MCF 10A (cell line): Measurements from ENCODE around the gene STARD13. TPM values are rescaled to one million over a fixed set of nuclear protein-coding genes. Genes with fewer than 3 reads are reported as not detected.

Experiments
- BruUV-seq: library from RNA; stranded (reverse); fragments of 400-500 nt; replicated peaks from 2 replicates; lab custom pipeline; 2021; lab: Mats Ljungman, UMichigan
- CTCF ChIA-PET: fragments of 300-600 bp; sonication (Branson Sonifier 250); formaldehyde crosslinking; extraction: SDS; loops from one replicate; lab custom pipeline; 2021; ENCODE audit warnings: antibody characterized with exemption, inconsistent platforms; lab: Yijun Ruan, JAX
- POLR2A ChIA-PET: fragments of 300-600, 350-650 bp; sonication (Branson Sonifier 250); formaldehyde crosslinking; extraction: SDS; loops from one replicate; lab custom pipeline; 2020; ENCODE audit warnings: antibody characterized with exemption, inconsistent platforms; lab: Yijun Ruan, JAX
- DNase-seq: peaks from one replicate; pipeline ENCODE4 v3.0.0-alpha.2; 2018; ENCODE audit not compliant: unreplicated experiment
- H3K27ac Mint-ChIP-seq: one replicate; pipeline ENCODE4 v1.8.0; 2022; ENCODE audit warnings: mild to moderate bottlenecking, low read depth, mixed read lengths; ENCODE audit not compliant: unreplicated experiment
- H3K27me3 Mint-ChIP-seq: one replicate; pipeline ENCODE4 v1.8.0; 2022; ENCODE audit warnings: mixed read lengths; ENCODE audit not compliant: insufficient read depth, unreplicated experiment
- H3K36me3 Mint-ChIP-seq: one replicate; pipeline ENCODE4 v1.8.0; 2022; ENCODE audit warnings: mild to moderate bottlenecking, moderate library complexity, mixed read lengths; ENCODE audit not compliant: insufficient read depth, unreplicated experiment
- H3K4me1 Mint-ChIP-seq: one replicate; pipeline ENCODE4 v1.8.0; 2022; ENCODE audit warnings: mixed read lengths; ENCODE audit not compliant: insufficient read depth, unreplicated experiment
- H3K4me3 Mint-ChIP-seq: one replicate; pipeline ENCODE4 v1.8.0; 2022; ENCODE audit warnings: mild to moderate bottlenecking, moderate library complexity, mixed read lengths; ENCODE audit not compliant: unreplicated experiment
- H3K9me3 Mint-ChIP-seq: one replicate; pipeline ENCODE4 v1.8.0; 2022; ENCODE audit warnings: mixed read lengths; ENCODE audit not compliant: unreplicated experiment
- intact Hi-C: fragments of 100-400 bp; cut with micrococcal nuclease; formaldehyde crosslinking; loops from 2 replicates; pipeline ENCODE4 v1.14.1; 2022
- total RNA-seq: library from RNA; stranded (reverse); gene quantifications from 2 replicates; pipeline ENCODE4 v1.2.3, GENCODE V29; 2022
- TF ChIP-seq, protein P1 (sequence below): fragments of 200-600 bp; IDR thresholded peaks from one replicate; pipeline ENCODE4 v1.8.0; 2022; ENCODE audit warnings: antibody characterized with exemption, mild to moderate bottlenecking; ENCODE audit not compliant: unreplicated experiment

Gene STARD13
- total RNA-seq, 1 experiment from 2014 or later = 31.9 TPM

DNA sequence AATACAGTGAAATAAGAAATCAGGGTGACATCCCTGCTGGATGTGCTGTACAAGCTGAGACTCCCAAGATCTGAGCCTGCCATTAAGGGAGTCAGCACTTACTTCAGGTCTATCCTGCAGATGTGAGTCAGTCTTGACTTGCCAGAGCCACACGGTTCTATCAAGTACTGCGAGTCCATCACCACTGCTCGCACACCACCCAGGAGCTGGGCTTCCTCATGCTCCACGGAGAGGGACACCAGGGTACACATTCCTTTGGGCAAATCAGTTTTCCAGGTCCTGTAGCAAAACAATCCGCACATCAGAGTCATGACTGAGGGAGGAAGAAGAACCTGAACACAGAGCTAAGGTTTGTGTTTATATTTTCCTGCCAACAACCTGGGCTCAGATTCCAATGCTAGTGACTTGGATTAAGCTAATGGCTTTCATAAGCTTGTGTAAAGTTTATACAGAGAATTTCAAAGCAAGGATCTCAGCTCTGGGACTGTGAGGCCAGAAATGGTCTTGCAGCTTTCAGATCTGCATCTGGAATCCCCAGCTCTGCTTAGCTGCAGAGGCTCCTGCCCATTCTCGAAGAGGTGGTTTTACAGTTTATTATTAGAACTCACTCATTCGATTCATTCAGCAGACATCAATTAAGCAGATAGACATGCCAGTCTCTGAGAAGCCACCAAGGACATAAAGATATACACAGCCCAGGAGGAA, 178.7 kb downstream of the STARD13 start:
- Mint-ChIP-seq H3K4me3 (no peak overlapping the region), H3K4me1 (no peaks in the 10 kb centered on the region), H3K36me3 (peaks cover 83% of the 10 kb centered on the region), H3K9me3 (no peaks in the 10 kb centered on the region), H3K27ac (no peak overlapping the region), H3K27me3 (no peaks in the 10 kb centered on the region)
- DNase-seq = no peak
- no TSS peak for BruUV-seq
- ChIA-PET CTCF (no interaction called here), POLR2A (no interaction called here)
- intact Hi-C loops = no loop called here
- TF ChIP-seq, protein P1, sequence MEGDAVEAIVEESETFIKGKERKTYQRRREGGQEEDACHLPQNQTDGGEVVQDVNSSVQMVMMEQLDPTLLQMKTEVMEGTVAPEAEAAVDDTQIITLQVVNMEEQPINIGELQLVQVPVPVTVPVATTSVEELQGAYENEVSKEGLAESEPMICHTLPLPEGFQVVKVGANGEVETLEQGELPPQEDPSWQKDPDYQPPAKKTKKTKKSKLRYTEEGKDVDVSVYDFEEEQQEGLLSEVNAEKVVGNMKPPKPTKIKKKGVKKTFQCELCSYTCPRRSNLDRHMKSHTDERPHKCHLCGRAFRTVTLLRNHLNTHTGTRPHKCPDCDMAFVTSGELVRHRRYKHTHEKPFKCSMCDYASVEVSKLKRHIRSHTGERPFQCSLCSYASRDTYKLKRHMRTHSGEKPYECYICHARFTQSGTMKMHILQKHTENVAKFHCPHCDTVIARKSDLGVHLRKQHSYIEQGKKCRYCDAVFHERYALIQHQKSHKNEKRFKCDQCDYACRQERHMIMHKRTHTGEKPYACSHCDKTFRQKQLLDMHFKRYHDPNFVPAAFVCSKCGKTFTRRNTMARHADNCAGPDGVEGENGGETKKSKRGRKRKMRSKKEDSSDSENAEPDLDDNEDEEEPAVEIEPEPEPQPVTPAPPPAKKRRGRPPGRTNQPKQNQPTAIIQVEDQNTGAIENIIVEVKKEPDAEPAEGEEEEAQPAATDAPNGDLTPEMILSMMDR = no peak

DNA sequence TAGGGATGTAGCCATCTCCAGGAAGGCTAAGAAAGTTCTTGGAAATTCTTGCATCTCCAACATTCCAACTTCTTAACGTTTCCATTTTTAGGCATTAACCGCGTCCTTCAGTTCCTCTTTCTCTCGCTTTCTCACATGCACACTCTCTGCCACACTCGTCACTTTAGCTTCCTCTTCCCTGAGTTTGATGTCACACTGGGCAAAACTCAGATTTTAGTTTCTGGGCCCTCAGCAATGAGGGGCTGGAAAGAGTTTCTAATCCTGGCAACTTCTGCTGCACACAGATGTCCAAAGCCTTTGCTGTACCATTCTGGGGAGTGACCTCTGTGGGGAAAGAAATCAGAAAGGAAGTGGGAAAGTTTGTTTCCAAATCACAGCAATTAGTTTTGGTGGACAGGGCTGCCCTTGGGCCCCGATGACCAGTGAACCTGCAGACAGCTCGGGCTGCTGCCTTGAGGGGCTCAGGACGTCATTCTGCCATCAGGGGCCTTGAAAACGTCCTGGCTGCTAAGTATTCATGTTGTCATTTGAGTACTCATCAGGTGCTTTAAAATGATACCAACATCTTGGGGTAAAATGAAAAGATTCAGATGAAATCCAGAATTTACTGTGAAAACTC, 180.1 kb downstream of the STARD13 start:
- Mint-ChIP-seq H3K4me1 (no peaks in the 10 kb centered on the region), H3K9me3 (no peaks in the 10 kb centered on the region), H3K4me3 (no peak overlapping the region), H3K27ac (no peak overlapping the region), H3K36me3 (peaks cover 70% of the 10 kb centered on the region), H3K27me3 (no peaks in the 10 kb centered on the region)
- TF ChIP-seq, protein P1 = no peak
- intact Hi-C loops = no loop called here
- POLR2A ChIA-PET = no interaction called here
- no TSS peak for BruUV-seq
- DNase-seq = no peak
- CTCF ChIA-PET = no interaction called here

DNA sequence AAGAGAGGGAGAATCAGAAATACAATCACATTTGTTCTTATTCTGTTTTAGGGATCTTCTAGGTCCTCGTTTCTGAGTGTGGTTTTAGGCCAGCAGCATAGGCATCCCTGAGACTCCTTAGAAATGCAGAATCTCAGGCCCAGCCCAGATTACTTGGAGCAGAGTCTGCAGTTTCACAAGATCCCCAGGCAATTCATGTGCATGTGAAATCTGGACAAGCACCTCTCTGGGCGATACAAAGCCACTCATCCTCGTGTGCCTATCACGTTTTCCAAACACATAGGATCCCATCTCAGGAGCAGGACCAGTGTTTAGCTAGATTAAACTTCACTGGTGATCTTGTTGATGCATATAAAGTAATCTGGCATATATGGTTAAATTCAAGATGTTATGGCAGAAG, 182.1 kb downstream of the STARD13 start:
- BruUV-seq = no TSS peak
- TF ChIP-seq, protein P1 = no peak
- Mint-ChIP-seq H3K27ac (no peak overlapping the region), H3K9me3 (no peaks in the 10 kb centered on the region), H3K4me1 (no peaks in the 10 kb centered on the region), H3K27me3 (no peaks in the 10 kb centered on the region), H3K4me3 (no peak overlapping the region), H3K36me3 (peaks cover 49% of the 10 kb centered on the region)
- ChIA-PET CTCF (no interaction called here), POLR2A (no interaction called here)
- no peak for DNase-seq
- intact Hi-C loops = no loop called here

DNA sequence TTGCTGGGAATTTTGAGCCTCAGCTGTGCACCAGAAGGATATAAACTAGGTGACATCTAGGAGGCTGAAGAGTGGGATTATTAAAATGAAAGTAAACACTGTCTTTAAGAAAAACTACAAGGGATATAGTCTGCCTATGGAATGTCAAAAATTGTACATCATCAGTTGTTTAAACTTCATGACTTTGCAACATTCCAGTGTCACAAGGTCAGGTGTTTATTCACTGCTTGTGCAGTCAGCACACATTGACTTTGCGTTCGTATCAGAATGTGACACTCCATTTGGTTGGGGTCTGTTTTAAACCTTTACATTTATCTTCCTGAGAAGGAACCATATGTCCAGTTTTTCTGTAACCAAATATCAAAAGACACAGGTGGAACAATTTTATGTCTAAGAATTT, 183.7 kb downstream of the STARD13 start:
- no peaks in the 10 kb centered on the region for H3K4me1 Mint-ChIP-seq
- ChIA-PET CTCF (no interaction called here), POLR2A (no interaction called here)
- no peak overlapping the region for H3K27ac Mint-ChIP-seq
- BruUV-seq = no TSS peak
- H3K36me3 Mint-ChIP-seq = peaks cover 38% of the 10 kb centered on the region
- no peaks in the 10 kb centered on the region for H3K9me3 Mint-ChIP-seq
- DNase-seq = no peak
- H3K27me3 Mint-ChIP-seq = no peaks in the 10 kb centered on the region
- intact Hi-C loops = no loop called here
- no peak overlapping the region for H3K4me3 Mint-ChIP-seq
- TF ChIP-seq, protein P1 = no peak
